Activated T-cell treated with anti-CD3 and anti-CD28 coated beads, Interleukin-2, amount 50 U/mL, for 72 hours (primary cell): Measurements from ENCODE around the gene ALOX15. TPM values are rescaled to one million over a fixed set of nuclear protein-coding genes. Genes with fewer than 3 reads are reported as not detected.
"Not testable (repeated sequence)": the region's sequence is repeated elsewhere in the genome, so short reads cannot be mapped to it uniquely, and the experiment has no call there.

ENCODE experiments used
- ATAC-seq, 2 donors: fragments of 150-1000 bp; cut with Tn5 transposase; replicated peaks in 1 of 2; 2 replicates each; pipeline ENCODE4 v1.10.0; 2021; ENCODE audit warnings: moderate library complexity in 2 of 2, mild to moderate bottlenecking in 1 of 2
- DNase-seq, 2 donors: peaks; one replicate each; pipeline ENCODE4 v3.0.0; 2021 to 2022; ENCODE audit warnings: mixed read lengths in 1 of 2
- H3K27ac Mint-ChIP-seq: one replicate; pipeline ENCODE4 v1.8.0; 2022; ENCODE audit warnings: mild to moderate bottlenecking, moderate library complexity, mixed read lengths
- H3K27me3 Mint-ChIP-seq: one replicate; pipeline ENCODE4 v1.8.0; 2022; ENCODE audit warnings: low read depth, mixed read lengths
- H3K36me3 Mint-ChIP-seq, 2 donors: one replicate each; pipeline ENCODE4 v1.8.0; 2022; ENCODE audit warnings: mixed read lengths in 2 of 2, mild to moderate bottlenecking in 1 of 2; ENCODE audit not compliant: insufficient read depth in 2 of 2
- H3K4me1 Mint-ChIP-seq: one replicate; pipeline ENCODE4 v1.8.0; 2022; ENCODE audit warnings: low read depth, mixed read lengths
- H3K4me3 Mint-ChIP-seq, 2 donors: one replicate each; pipeline ENCODE4 v1.8.0; 2022; ENCODE audit warnings: mild to moderate bottlenecking in 2 of 2, mixed read lengths in 2 of 2, moderate library complexity in 2 of 2
- H3K9me3 Mint-ChIP-seq, 2 donors: one replicate each; pipeline ENCODE4 v1.8.0; 2022; ENCODE audit warnings: mixed read lengths in 2 of 2
- total RNA-seq, 2 donors: library from RNA; stranded (reverse); gene quantifications; one replicate each; pipeline ENCODE4 v1.2.3, GENCODE V29; 2022

Gene ALOX15
- total RNA-seq, 2 donors from 2014 or later: 0.26 TPM; not detected in 1

GRCh38 chr17:4642286-4642685 lies 808 bp upstream of the ALOX15 start:
- Mint-ChIP-seq H3K4me1 (peaks cover 16% of the 10 kb centered on the region), H3K4me3 (peak overlapping the region in 1 of 2 donors; percentile 34), H3K27me3 (peaks cover 86% of the 10 kb centered on the region), H3K36me3 (no peaks in the 10 kb centered on the region), H3K27ac (no peak overlapping the region), H3K9me3 (no peaks in the 10 kb centered on the region)
- DNase-seq (no peak), ATAC-seq (no peak)

GRCh38 chr17:4640569-4641188 lies 799 bp downstream of the ALOX15 start:
- not testable (repeated sequence) for H3K36me3 Mint-ChIP-seq, H3K27ac Mint-ChIP-seq, H3K9me3 Mint-ChIP-seq
- H3K27me3 Mint-ChIP-seq: peaks cover 93% of the 10 kb centered on the region
- DNase-seq (peak; percentile 56 to 66), ATAC-seq (peak; percentile 71 to 77)
- H3K4me1 Mint-ChIP-seq: peaks cover 30% of the 10 kb centered on the region
- peak overlapping the region; percentile 66 to 72 for H3K4me3 Mint-ChIP-seq

- ATAC-seq (peak; percentile 70 to 78), DNase-seq (peak; percentile 56 to 61)
- H3K4me3 Mint-ChIP-seq: peak overlapping the region; percentile 64 to 82
Measured at GRCh38 chr17:4639301-4640059, 2.0 kb downstream of the ALOX15 start.

GRCh38 chr17:4638766-4639165 lies 2.7 kb downstream of the ALOX15 start:
- DNase-seq, H3K36me3 Mint-ChIP-seq, H3K9me3 Mint-ChIP-seq, ATAC-seq, H3K27ac Mint-ChIP-seq: not testable (repeated sequence)
- peaks cover 32% of the 10 kb centered on the region for H3K4me1 Mint-ChIP-seq
- peaks cover 88% of the 10 kb centered on the region for H3K27me3 Mint-ChIP-seq
- H3K4me3 Mint-ChIP-seq: peak overlapping the region in 1 of 2 donors; percentile 82

More at GRCh38 chr17:4639301-4640059, 2.0 kb downstream of the ALOX15 start:
- Mint-ChIP-seq H3K27me3 (peaks cover 91% of the 10 kb centered on the region), H3K4me1 (peaks cover 32% of the 10 kb centered on the region)
- H3K27ac Mint-ChIP-seq, H3K36me3 Mint-ChIP-seq, H3K9me3 Mint-ChIP-seq: not testable (repeated sequence)

GRCh38 chr17:4636474-4637100 lies 4.9 kb downstream of the ALOX15 start:
- Mint-ChIP-seq H3K4me1 (peaks cover 27% of the 10 kb centered on the region), H3K27me3 (peaks cover 71% of the 10 kb centered on the region), H3K27ac (no peak overlapping the region), H3K4me3 (peak overlapping the region in 1 of 2 donors; percentile 53), H3K9me3 (peaks cover 0 to 3% of the 10 kb centered on the region in 2 donors), H3K36me3 (no peaks in the 10 kb centered on the region)
- ATAC-seq (no peak), DNase-seq (no peak)

- H3K4me3 Mint-ChIP-seq: peak overlapping the region; percentile 8 to 53
- DNase-seq (no peak), ATAC-seq (peak; percentile 29 to 37)
- peaks cover 0 to 3% of the 10 kb centered on the region in 2 donors for H3K9me3 Mint-ChIP-seq
- peaks cover 24% of the 10 kb centered on the region for H3K4me1 Mint-ChIP-seq
- H3K36me3 Mint-ChIP-seq: no peaks in the 10 kb centered on the region
- H3K27ac Mint-ChIP-seq: no peak overlapping the region
- peaks cover 65% of the 10 kb centered on the region for H3K27me3 Mint-ChIP-seq
Measured at GRCh38 chr17:4635823-4636375, 5.6 kb downstream of the ALOX15 start.

- peaks cover 22% of the 10 kb centered on the region for H3K4me1 Mint-ChIP-seq
- ATAC-seq (no peak), DNase-seq (no peak)
- H3K27me3 Mint-ChIP-seq: peaks cover 58% of the 10 kb centered on the region
- no peak overlapping the region for H3K27ac Mint-ChIP-seq
- H3K36me3 Mint-ChIP-seq: no peaks in the 10 kb centered on the region
- H3K9me3 Mint-ChIP-seq: peaks cover 0 to 3% of the 10 kb centered on the region in 2 donors
- H3K4me3 Mint-ChIP-seq: no peak overlapping the region
Measured at GRCh38 chr17:4634976-4635375, 6.5 kb downstream of the ALOX15 start.

- ATAC-seq (no peak), DNase-seq (no peak)
- Mint-ChIP-seq H3K27ac (no peak overlapping the region), H3K36me3 (no peaks in the 10 kb centered on the region), H3K27me3 (peaks cover 49% of the 10 kb centered on the region), H3K9me3 (peaks cover 0 to 3% of the 10 kb centered on the region in 2 donors), H3K4me1 (peaks cover 16% of the 10 kb centered on the region), H3K4me3 (no peak overlapping the region)
Measured at GRCh38 chr17:4633643-4634042, 7.8 kb downstream of the ALOX15 start.

GRCh38 chr17:4632581-4632920 lies 8.9 kb downstream of the ALOX15 start:
- DNase-seq: no peak
- Mint-ChIP-seq H3K27ac (no peak overlapping the region), H3K9me3 (peaks cover 0 to 3% of the 10 kb centered on the region in 2 donors), H3K4me1 (peaks cover 16% of the 10 kb centered on the region), H3K36me3 (no peaks in the 10 kb centered on the region), H3K27me3 (peaks cover 39% of the 10 kb centered on the region), H3K4me3 (no peak overlapping the region)
- no peak for ATAC-seq

GRCh38 chr17:4631836-4632580 lies 9.5 kb downstream of the ALOX15 start:
- ATAC-seq: no peak
- no peaks in the 10 kb centered on the region for H3K36me3 Mint-ChIP-seq
- no peak for DNase-seq
- H3K27me3 Mint-ChIP-seq: peaks cover 39% of the 10 kb centered on the region
- no peak overlapping the region for H3K4me3 Mint-ChIP-seq
- peaks cover 0 to 3% of the 10 kb centered on the region in 2 donors for H3K9me3 Mint-ChIP-seq
- H3K27ac Mint-ChIP-seq: no peak overlapping the region
- peaks cover 15% of the 10 kb centered on the region for H3K4me1 Mint-ChIP-seq

GRCh38 chr17:4631431-4631830 lies 10.0 kb downstream of the ALOX15 start:
- no peak overlapping the region for H3K4me3 Mint-ChIP-seq
- DNase-seq (no peak), ATAC-seq (no peak)
- H3K9me3 Mint-ChIP-seq: peaks cover 0 to 3% of the 10 kb centered on the region in 2 donors
- no peak overlapping the region for H3K27ac Mint-ChIP-seq
- H3K4me1 Mint-ChIP-seq: peaks cover 10% of the 10 kb centered on the region
- H3K27me3 Mint-ChIP-seq: peaks cover 37% of the 10 kb centered on the region
- no peaks in the 10 kb centered on the region for H3K36me3 Mint-ChIP-seq

GRCh38 chr17:4626734-4627256 lies 14.7 kb downstream of the ALOX15 start:
- DNase-seq: no peak
- Mint-ChIP-seq H3K27ac (no peak overlapping the region), H3K36me3 (peaks cover 3 to 4% of the 10 kb centered on the region in 2 donors), H3K27me3 (peaks cover 32% of the 10 kb centered on the region), H3K4me1 (no peaks in the 10 kb centered on the region), H3K4me3 (no peak overlapping the region), H3K9me3 (peaks cover 0 to 2% of the 10 kb centered on the region in 2 donors)
- no peak for ATAC-seq
